ENCODE data around the gene KLF2. TPM values are rescaled to one million over a fixed set of nuclear protein-coding genes. Genes with fewer than 3 reads are reported as not detected.

KLF2 gene
- total RNA-seq, 1 experiment from 2014 or later = 0.77 TPM

- DNase-seq = no peak
- Histone ChIP-seq H3K36me3 (ENCODE audit: control insufficient read depth, insufficient read depth, low read length) (no peaks in the 10 kb centered on the region), H3K4me3 (ENCODE audit: low read depth, low read length) (no peak overlapping the region), H3K4me1 (no peaks in the 10 kb centered on the region), H3K27me3 (replicated peaks; ENCODE audit: control insufficient read depth, insufficient read depth, low read length) (no peaks in the 10 kb centered on the region), H3K9me3 (no peaks in the 10 kb centered on the region)
- no peaks in the 10 kb centered on the region for H3K4me1 Mint-ChIP-seq (ENCODE audit: low read depth, unreplicated experiment)
- no peak for TF ChIP-seq CTCF (IDR thresholded peaks at IDR 0.05; ENCODE audit: insufficient read depth in 1 of 2, low read depth in 1 of 2, low read length in 1 of 2, severe bottlenecking in 1 of 2, unreplicated experiment in 1 of 2)
- intact Hi-C loops (cut with micrococcal nuclease; ENCODE audit: unreplicated experiment) = no loop called here
- H3K27ac Mint-ChIP-seq (ENCODE audit: unreplicated experiment) = no peak overlapping the region
- no peaks in the 10 kb centered on the region for H3K27me3 Mint-ChIP-seq (ENCODE audit: insufficient read depth, unreplicated experiment)
- no peak overlapping the region for H3K4me3 Mint-ChIP-seq (ENCODE audit: unreplicated experiment)
- ChIA-PET CTCF (no interaction called here), POLR2A (no interaction called here)
- no peaks in the 10 kb centered on the region for H3K36me3 Mint-ChIP-seq (ENCODE audit: insufficient read depth, unreplicated experiment)
- no TSS peak for BruUV-seq (replicated peaks)
- H3K9me3 Mint-ChIP-seq (ENCODE audit: unreplicated experiment) = no peaks in the 10 kb centered on the region
Measured at GRCh38 chr19:16340654-16341053, 16.0 kb downstream of the KLF2 start.

GRCh38 chr19:16342002-16342715 lies 17.5 kb downstream of the KLF2 start:
- Mint-ChIP-seq H3K4me3 (ENCODE audit: unreplicated experiment) (no peak overlapping the region), H3K36me3 (ENCODE audit: insufficient read depth, unreplicated experiment) (no peaks in the 10 kb centered on the region), H3K27ac (ENCODE audit: unreplicated experiment) (no peak overlapping the region), H3K9me3 (ENCODE audit: unreplicated experiment) (no peaks in the 10 kb centered on the region), H3K4me1 (ENCODE audit: low read depth, unreplicated experiment) (no peaks in the 10 kb centered on the region), H3K27me3 (ENCODE audit: insufficient read depth, unreplicated experiment) (no peaks in the 10 kb centered on the region)
- no peak for DNase-seq
- no peak for TF ChIP-seq CTCF (IDR thresholded peaks at IDR 0.05; ENCODE audit: insufficient read depth in 1 of 2, low read depth in 1 of 2, low read length in 1 of 2, severe bottlenecking in 1 of 2, unreplicated experiment in 1 of 2)
- Histone ChIP-seq H3K4me3 (ENCODE audit: low read depth, low read length) (no peak overlapping the region), H3K4me1 (no peaks in the 10 kb centered on the region), H3K36me3 (ENCODE audit: control insufficient read depth, insufficient read depth, low read length) (no peaks in the 10 kb centered on the region), H3K9me3 (no peaks in the 10 kb centered on the region), H3K27me3 (replicated peaks; ENCODE audit: control insufficient read depth, insufficient read depth, low read length) (no peaks in the 10 kb centered on the region)
- CTCF ChIA-PET = no interaction called here
- POLR2A ChIA-PET = no interaction called here
- intact Hi-C loops (cut with micrococcal nuclease; ENCODE audit: unreplicated experiment) = no loop called here
- no TSS peak for BruUV-seq (replicated peaks)

- no peaks in the 10 kb centered on the region for H3K4me1 ChIP-seq
- H3K4me3 Mint-ChIP-seq (ENCODE audit: unreplicated experiment) = no peak overlapping the region
- no peaks in the 10 kb centered on the region for H3K9me3 ChIP-seq
- POLR2A ChIA-PET = no interaction called here
- H3K4me3 ChIP-seq (ENCODE audit: low read depth, low read length) = no peak overlapping the region
- H3K27me3 ChIP-seq (replicated peaks; ENCODE audit: control insufficient read depth, insufficient read depth, low read length) = no peaks in the 10 kb centered on the region
- intact Hi-C loops (cut with micrococcal nuclease; ENCODE audit: unreplicated experiment) = no loop called here
- CTCF ChIA-PET = no interaction called here
- no peaks in the 10 kb centered on the region for H3K4me1 Mint-ChIP-seq (ENCODE audit: low read depth, unreplicated experiment)
- no peaks in the 10 kb centered on the region for H3K36me3 ChIP-seq (ENCODE audit: control insufficient read depth, insufficient read depth, low read length)
- DNase-seq = no peak
- H3K36me3 Mint-ChIP-seq (ENCODE audit: insufficient read depth, unreplicated experiment) = no peaks in the 10 kb centered on the region
- H3K27ac Mint-ChIP-seq (ENCODE audit: unreplicated experiment) = no peak overlapping the region
- H3K27me3 Mint-ChIP-seq (ENCODE audit: insufficient read depth, unreplicated experiment) = no peaks in the 10 kb centered on the region
- no TSS peak for BruUV-seq (replicated peaks)
- no peak for TF ChIP-seq CTCF (IDR thresholded peaks at IDR 0.05; ENCODE audit: insufficient read depth in 1 of 2, low read depth in 1 of 2, low read length in 1 of 2, severe bottlenecking in 1 of 2, unreplicated experiment in 1 of 2)
- H3K9me3 Mint-ChIP-seq (ENCODE audit: unreplicated experiment) = no peaks in the 10 kb centered on the region
Measured at GRCh38 chr19:16343156-16343555, 18.5 kb downstream of the KLF2 start.
